Muscle layer of duodenum (tissue), 2 donors: Measurements from ENCODE around the gene ARL6IP1.
"Not testable (repeated sequence)": the region's sequence is repeated elsewhere in the genome, so short reads cannot be mapped to it uniquely, and the experiment has no call there.

Experiments used
- H3K27ac ChIP-seq: one replicate; pipeline ENCODE4 v1.7.0; 2013; ENCODE audit warnings: mild to moderate bottlenecking, low read length
- H3K27me3 ChIP-seq: one replicate; pipeline ENCODE4 v1.7.0; 2013; ENCODE audit warnings: low read depth, mild to moderate bottlenecking, control low read depth, low read length
- H3K36me3 ChIP-seq, 2 donors: one replicate each; pipeline ENCODE4 v1.7.0; 2013; ENCODE audit warnings: low read length in 2 of 2, control low read depth in 1 of 2, mild to moderate bottlenecking in 1 of 2; ENCODE audit not compliant: insufficient read depth in 2 of 2, control insufficient read depth in 1 of 2
- H3K4me1 ChIP-seq, 2 donors: one replicate each; pipeline ENCODE4 v1.7.0; 2013; ENCODE audit warnings: low read length in 2 of 2, mild to moderate bottlenecking in 2 of 2, control low read depth in 1 of 2, moderate library complexity in 1 of 2; ENCODE audit not compliant: insufficient read depth in 2 of 2, control insufficient read depth in 1 of 2
- H3K4me3 ChIP-seq, 2 donors: one replicate each; pipeline ENCODE4 v1.7.0; 2013; ENCODE audit warnings: low read length in 2 of 2, low read depth in 1 of 2, mild to moderate bottlenecking in 1 of 2
- H3K9me3 ChIP-seq, 2 donors: one replicate each; pipeline ENCODE4 v1.7.0; 2013; ENCODE audit warnings: low read length in 2 of 2, control low read depth in 1 of 2, mild to moderate bottlenecking in 1 of 2; ENCODE audit not compliant: control insufficient read depth in 1 of 2
- donor health status: healthy.

The ARL6IP1 gene

DNA sequence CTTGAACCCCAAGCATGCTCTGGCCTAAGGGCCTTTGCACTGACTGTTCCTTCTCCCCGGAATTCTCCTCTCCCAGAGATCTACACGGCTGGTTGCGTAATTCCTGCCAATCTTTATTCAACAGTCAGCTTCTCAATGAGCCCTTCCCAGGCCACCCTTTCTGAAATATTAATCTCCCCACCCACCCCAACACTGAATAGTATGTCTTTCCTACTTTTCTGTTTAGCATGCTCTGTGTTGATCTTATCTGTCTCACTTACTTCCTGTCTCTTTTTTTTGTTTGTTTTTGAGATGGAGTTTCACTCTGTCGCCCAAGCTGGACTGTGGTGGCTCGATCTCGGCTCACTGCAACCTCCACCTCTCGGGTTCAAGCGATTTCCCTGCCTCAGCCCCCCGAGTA, 44.7 kb downstream of the ARL6IP1 start:
- not testable (repeated sequence) for H3K27me3 ChIP-seq, H3K9me3 ChIP-seq, H3K27ac ChIP-seq, H3K4me3 ChIP-seq, H3K4me1 ChIP-seq, H3K36me3 ChIP-seq

DNA sequence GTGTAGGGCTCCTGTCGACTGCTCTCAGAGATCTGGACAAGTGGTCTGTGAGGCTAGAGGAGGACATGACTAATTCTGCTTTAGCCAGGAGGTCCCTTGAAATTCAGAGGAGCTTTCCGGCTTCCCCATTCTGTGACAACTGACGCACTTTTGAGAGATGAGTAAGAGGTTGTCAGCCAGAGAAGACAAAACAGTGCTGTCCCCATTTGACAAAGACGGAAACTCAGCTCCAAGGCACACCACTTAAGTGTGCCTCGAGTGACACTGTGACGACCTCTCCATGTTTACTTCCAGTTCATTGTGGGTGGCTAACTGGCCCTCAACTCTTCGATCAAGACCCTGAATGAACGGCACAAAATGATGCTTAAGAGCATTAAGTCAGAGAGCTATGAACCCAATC, 58.5 kb downstream of the ARL6IP1 start:
- not testable (repeated sequence) for H3K4me1 ChIP-seq, H3K9me3 ChIP-seq, H3K27me3 ChIP-seq, H3K27ac ChIP-seq, H3K36me3 ChIP-seq, H3K4me3 ChIP-seq
